ENCODE results near the gene NEGR1.

The NEGR1 gene

DNA sequence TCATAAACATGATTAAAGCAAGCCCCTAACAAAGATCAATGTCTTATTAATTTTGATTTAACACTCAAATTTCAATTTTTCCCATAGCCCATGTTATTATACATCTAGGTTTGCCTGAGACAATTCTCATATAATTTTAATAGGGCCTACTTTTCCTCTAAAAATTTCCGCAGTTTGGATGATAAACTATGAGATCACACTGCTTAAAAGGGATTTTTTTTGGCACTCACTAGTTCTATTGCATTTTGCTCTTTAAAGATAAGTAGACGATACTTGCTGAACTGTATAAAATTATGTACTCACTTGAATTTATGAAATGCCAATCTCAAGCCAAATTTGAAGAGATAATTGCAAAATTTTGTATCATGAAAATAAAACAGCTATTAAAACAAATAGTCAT, 721.1 kb downstream of the NEGR1 start:
- no peak for DNase-seq

DNA sequence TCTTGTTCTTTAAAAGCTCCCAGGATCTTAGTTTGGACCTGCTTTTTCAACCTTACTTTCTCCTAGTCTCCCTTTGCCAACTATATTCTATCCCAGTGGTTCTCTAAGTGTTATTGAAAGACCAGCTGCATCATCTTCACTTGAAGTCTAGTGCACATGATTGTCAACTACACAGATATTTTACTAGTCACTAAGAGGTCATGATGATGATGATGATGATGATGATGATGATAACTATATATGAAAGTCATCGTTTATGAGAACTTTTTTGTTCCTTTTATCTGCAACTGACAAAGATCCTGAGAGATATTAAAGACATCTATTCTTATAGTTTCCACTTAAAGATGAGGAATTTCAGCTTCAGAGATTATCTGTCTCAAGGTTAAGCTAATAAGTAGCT, 722.5 kb downstream of the NEGR1 start:
- no peak for DNase-seq

DNA sequence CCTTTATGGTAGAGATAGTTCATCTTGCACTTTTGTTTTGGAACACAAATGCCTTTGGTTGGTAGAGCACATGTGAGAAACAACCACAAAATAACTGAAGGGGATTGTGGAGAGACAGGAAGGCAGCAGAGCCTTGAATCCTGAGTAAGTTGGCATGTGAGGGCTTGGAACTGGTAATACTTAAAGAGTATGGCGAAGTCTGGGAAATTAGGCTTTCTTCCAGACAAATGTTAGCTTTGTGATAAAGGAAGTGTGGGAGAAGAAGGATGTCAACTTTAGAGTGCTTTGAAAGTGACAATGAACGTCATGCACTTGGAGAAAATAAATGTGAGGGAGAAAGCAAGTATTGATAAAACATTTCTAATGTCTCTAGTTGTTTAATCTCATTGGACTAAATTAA, 725.2 kb downstream of the NEGR1 start:
- DNase-seq = no peak

DNA sequence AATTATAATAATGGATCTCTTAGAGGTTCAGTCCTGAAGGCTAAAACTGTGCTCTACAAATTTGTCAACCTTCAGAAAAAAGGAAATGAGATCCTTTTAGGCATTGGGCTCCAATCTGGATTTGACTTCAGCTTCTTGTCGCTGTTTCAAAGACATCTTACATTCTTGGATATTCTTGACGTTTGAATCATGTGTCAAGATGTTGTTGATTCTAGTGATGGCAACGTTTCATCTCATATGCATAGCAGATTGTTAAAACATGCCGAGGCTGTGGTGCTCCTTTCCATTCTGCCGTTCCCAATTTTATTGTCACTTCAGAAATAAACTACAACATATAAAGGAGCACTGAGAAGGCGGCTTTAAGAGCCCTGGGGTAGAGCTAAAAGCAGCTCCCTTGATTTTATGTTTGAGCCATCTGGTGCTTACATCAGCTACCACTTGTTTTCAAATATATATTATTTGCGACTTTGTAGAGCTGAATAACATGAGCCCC, 733.9 kb downstream of the NEGR1 start:
- no peak for DNase-seq

DNA sequence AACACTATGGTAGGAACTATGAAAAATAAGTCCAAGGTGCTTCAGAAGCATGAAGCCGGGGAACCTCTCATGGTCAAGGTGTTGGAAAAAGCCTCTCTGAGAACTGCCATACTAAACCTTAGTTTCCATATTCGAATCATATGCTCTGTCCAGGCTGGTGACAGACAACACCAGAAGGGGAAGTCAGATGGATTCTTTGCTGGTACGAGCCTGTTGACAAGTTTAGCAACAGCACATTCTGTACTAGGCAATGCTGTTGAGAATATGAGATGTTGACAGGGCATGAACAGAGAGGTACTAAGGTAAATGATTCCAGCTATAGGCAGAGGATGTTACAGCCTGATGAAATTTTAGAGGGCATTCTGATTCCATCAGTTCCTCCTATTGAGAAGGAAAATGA, 740.2 kb downstream of the NEGR1 start:
- no peak for DNase-seq

DNA sequence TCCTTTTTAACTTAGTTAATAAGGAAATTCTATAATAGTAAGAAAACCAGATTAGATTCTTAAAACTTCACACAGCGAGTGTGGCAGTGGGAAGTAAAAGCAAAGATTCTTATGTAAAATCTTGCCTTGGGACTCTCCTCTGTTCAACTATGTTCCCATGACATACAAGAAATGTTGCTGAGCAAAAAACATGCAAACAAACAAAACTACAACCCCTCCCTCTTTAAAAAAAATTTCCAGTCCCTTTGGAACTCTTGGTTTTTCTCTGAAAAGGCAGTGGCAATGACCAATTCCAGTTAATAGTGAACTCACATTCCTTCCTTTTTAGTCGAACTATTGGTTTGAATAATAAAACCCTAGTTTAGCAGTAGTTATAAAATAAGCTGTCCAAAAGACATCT, 748.4 kb downstream of the NEGR1 start:
- no peak for DNase-seq

DNA sequence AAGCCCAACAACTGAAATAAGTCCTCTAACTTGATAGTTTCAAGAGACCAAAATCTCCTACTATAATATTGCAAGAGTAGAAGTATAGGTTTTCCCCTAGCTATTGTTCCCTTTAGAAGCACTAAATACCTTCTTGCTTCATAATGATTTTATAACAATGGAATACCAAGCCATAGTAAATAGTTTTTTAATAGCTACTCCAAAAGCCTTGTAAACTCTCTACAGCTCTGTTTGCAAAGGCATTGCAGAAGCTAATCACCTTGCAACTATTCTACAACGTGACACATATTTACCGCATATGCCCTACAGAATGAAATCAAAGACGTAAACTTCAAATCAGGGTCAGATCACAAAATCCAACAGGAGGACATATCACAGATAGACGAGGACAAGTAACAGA, 750.0 kb downstream of the NEGR1 start:
- DNase-seq = no peak

DNA sequence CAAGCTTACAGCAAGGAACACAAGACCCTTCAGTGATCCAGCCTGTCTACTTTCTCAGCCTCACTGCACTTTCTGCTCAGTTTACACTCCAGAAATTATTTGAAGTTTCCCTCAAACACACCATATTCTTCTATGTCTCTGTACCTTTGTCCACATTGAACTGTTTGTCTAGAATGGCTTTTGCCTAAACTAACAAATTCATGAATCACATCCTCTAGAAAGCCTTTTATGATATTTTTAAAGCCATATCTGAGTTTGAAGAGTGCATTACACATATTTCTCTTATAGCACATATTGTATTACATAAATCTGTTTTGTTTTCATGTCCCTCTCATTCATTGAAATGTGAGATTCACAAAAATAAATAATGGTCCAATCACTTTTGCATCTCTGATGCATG, 755.5 kb downstream of the NEGR1 start:
- DNase-seq = no peak

DNA sequence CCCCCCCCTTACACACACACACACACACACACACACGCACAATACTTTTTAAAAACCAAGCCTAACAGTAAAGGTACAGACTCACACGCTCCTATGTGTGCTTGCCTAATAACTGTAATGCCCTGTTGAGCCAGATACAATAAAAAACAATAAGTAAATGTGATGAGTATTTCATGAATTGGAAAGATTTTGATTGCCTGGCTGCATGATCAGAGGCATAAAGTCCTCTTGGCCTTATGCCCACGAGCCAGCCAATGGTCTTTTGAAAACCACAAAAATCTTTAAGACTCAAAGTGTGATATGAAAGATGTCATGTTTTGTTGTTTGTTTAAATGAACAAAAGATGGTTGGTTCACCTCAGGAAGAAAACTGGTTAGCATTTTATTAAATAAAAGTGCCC, 759.6 kb downstream of the NEGR1 start:
- DNase-seq = no peak

DNA sequence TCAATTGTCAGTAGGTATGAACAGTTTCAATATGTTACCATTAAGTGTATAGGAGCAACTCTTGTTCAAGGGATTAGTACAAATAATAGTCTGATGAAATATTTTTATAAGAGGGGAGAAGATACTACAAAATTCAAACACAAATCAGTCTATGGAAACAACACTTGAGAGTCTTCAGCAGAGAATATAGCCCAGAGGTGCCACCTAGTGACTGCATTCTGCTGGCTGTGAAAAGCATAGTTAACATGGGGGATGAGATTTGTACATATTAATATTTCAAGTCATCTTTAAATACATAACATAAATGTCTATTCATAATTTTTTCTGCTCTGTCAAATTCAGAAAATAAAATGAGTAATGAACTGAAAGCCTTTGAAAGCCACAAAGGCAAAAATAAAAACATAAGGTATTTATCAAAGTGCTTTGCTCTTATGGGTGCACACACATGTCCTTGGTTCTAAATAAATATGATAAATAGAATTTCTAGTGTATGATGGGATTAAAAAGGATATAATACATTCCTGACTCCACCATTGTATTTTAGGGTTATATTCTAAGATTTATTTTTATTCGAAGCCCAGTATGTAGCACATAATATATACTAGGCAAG, 760.6 kb downstream of the NEGR1 start:
- DNase-seq = no peak

DNA sequence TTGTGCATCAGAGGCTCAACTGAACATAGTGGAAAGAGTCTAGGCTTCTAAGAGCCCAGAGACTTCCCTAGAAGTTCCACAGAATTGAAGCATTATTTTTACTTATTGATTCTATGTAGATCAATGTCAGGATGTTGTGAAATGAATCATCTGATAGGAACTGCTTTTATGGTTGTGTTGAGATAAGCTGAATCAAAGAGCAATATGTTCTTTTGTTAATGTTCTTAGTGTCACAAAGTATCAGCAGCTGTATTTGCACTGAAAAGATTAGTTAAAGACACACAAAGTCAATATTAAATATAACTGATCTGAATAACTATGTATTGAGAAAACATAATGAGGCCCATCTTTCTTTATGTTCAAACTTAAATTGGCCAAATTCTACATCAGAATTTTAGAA, 770.8 kb downstream of the NEGR1 start:
- no peak for DNase-seq

DNA sequence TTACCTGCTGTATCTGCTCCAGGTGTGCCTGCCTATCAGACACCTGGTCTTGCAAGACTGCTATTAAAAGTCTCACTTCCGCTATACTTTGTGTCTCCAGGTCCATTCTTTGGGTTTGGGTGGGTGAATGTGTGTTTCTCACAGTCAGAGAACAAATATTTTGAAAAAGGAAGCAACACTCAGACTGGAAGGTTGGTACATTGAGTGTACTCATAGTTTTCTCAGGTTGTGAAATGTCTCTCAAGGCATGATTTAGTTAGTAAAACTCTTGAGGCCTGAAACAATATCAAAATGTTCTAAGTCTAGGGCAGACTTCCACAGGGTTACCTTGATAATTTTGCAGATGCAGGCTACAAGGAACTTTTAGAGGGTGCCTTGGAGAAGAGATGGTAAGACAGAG, 771.6 kb downstream of the NEGR1 start:
- DNase-seq = no peak

DNA sequence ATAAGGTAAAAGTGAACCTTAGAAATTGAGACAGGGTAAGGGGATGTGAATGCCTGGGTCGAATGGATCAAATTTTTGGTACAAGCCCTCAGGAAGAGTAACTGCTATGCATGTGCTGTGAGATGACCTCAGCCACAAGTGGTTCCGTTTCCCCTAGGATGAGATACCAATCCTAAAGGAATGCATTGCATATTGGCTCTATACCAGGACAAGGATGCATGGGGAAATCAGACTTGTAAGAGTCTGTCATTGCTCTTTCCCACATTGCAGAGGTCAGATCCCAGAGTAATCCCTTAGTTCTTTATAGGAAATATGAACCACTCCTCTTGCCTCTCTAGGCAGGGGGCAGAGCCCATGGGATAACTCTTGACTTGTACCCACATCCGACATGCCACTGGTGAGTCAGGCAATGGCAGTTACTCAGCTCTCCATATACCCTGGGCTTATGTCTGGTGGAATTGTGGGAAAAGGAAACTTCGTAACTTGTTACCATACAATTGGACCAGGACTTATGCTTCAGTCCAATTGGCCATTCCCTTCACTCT, 773.2 kb downstream of the NEGR1 start:
- no peak for DNase-seq

DNA sequence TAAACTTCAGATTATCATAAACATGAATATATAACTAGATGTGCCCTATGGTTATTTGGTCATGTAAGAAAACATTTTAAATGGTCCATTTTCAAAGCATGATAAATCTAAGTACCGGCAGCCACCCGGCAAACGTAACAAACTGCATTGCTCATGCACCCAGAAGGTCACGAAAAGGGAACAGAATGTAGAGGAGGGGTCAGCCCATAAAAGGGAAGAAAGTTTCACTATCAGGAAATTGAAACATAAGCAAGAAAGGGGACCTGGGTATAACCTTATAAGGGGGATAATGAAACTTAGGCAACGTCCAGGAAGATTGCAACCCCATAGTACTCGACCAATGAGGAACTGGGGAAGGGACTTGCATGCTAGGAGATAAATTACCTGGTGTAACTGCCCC, 780.3 kb downstream of the NEGR1 start:
- no peak for DNase-seq

DNA sequence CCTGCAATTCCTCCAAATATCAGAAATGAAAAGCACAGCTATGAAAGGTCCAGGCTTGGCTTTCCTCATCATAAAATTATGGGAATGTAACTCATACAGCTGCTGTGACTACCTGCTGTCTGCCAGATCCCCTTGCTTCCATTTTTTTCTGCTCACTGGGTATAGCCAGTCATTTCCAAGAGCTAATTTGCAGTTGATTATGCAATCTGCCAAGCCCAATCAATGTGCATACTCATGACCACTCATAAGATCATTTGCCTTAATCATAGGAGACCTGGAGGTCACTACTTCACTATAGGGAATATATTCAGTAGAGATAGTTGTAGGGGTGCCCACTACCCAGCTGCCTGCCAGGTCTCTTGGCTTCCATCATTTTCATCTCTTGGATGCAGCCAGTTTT, 783.8 kb downstream of the NEGR1 start:
- no peak for DNase-seq

DNA sequence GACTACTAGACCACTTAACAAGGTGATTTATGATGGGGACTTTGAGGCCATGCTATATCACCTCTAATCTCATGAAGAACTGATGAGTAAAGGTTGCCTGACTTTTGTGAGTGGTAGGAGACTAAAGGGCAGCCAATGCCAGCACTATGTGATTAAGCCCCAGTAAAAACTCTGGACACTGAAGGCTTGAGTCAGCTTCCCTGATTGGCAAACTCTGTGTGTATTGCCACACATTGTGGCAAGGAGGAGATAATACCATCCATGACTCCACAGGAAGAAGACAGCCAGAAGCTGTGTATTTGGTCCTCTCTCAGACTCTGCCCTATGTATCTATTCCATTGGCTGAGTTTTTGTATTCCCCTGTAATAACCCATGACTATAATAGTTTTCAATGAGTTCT, 788.2 kb downstream of the NEGR1 start:
- no peak for DNase-seq

DNA sequence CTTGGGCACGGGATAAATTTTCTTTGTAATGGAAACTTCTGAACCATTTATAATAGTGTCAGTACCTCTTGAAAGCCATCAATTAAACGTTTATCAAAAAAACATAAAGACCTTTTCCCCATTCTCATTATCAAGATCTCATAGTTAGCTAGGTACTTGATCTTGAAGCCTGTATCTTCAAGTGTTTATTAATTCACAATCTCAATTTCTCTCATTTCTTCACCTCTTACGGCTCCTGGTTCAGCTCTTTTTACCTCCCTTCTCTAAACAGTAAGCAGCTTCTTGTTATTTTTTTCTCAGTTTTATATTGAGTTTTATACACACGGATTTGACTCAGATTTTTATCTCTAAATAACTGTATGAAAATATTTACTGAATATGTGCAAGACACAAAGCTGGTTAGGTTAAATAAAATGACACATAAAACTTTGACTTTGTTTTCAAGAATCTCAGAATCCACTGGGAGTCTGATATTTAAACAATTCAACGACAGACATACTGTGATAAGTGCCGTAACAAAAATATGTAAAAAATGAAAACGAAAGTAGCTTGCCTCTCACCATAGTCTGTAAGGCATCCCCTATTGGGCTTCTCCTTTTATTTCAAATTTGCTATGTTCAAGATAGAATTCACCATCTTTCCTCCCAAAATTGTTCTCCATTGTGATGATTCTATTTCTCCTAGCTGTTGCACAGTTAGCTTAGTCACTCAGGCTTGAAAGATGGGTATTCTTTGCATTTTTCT, 789.9 kb downstream of the NEGR1 start:
- no peak for DNase-seq

DNA sequence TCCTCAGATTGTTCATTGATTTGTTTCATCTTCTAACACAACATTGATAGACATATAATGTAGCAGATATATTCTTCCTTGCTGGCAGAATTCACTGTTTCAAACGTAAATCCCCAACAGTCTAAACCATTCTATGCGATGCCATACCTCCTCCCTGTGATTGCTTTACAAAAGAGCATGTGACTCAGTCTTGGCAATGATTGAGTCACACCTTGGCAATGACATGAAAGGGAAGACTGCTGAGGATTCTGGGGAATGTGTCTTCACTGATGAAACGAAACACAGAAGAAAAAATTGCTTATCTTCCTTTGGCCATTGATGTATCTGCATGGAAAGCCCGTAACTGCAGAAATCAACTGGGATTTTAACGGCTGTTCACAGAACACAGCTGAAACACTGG, 791.9 kb downstream of the NEGR1 start:
- DNase-seq = no peak

DNA sequence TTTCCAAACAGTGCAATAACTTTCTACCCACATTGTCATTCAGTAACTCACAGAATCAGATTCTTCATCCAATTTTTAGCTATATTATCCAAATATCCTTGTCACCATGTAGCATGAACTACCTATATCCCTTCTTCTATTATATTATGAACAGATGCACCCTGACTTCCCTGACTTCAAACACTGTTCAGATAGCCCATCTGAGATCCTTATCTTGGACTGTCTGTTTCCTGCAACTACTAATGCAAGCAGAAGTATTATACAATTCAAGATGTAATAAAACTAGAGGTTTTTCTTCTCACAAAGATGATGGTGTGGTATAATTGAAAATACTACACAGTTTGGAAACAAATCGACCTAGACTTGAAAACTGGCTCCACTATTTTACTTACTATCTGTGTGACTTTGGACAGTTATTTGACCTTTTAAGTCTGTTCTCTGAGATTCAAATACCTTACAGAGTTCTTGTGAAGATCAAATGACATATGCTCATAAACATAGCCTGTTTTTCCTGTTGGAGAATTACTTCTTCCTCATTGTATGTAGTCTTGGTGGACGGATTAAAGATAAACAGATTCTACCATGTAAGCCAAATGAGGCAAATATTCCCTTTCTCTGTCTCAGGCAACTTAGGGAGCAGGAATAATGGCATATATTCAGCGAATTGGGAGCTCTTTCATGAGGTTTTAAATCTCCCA, 793.6 kb downstream of the NEGR1 start:
- no peak for DNase-seq

DNA sequence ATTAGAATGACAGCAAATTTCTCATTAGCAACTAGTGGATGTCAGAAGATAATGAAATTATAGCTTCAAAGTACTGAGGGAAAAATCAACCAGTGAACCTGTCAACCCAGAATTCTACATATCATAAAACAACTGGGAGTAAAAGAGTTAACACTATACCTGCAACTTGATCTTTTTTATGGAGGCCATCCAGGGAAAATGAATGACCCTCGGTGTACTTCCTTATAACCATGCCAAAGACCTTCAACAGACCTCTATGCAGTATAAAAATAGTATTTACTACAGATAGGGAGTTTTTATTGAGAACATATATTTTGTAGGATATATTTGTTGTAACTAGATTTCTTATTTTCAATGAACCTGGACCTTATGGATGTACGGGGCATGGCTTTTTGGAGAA, 809.0 kb downstream of the NEGR1 start:
- no peak for DNase-seq

DNA sequence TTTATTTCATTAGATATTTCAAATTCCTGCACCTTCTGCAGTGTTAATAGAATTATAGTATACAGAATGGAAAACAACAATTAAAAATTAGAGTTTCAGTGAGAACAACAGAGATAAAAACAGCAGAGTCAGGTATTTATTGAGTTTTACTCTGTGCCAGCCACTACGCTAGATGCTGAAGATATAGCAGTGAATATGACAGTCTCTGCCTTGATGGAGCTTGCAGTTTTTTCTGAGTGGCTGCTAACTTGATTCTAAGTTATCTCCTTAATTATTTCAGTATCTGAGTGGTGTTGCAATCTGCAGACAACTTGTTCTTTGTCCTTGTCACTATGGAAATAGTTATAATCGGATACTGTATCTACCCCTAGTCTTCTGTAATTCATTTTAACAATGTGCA, 817.2 kb downstream of the NEGR1 start:
- no peak for DNase-seq

DNA sequence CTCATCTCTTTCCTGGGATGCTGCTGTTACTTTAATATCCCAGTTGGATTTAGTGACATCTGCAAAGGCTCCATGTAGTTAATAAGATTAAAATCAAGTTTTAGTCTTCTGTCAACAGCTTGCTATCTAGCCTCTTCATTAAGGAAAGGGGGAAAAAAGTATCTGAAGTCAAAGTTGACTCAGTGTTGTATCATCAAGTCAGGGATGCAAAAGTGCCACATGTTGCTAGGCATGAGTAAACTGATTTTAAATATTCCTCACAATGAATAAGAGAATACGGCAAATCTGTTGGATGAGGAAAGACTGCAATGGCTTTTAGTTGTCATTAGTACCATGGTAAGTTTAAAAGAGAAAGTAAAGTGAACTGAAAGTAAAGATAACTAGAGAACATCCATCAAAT, 818.3 kb downstream of the NEGR1 start:
- no peak for DNase-seq

DNA sequence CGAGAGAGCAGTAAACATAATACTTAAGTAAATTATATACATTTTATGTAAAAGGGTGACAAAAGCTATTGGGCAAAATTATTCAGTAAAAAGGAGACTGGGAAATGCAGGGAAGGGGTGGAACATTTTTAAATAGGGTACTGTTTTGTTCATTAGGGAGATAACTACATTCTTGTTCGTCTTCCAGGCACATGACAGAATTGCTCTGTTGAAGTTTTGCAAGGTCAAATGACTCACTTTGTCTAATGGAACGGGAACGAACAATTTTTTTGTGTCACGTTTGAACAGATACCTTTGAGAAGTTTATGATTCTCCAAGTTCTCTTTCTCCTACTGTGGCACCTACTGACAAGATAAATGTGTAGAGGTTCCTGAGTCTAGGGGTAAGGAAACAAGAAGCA, 819.2 kb downstream of the NEGR1 start:
- no peak for DNase-seq

DNA sequence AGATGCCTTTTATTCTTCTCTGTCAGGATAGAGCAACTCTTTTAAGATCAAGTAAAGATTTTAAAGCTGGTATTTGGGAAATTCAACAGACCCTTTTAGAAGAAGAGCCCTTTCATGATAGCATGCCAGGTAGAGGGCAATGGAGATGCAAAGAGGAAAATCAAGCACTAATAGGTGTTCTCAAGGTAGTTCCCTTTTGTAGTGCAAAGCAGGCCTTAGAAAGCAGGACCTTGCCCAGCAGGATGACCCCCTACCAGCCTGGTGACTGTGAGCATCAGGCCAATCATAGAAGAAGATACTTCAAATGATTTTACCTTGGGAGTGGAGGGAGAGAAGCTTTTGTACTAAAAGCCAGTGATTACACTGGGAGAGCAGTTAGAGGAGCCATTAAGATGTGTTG, 820.1 kb downstream of the NEGR1 start:
- DNase-seq = no peak

Data from right kidney (tissue), 1 donor.